Transverse colon (tissue), 4 donors: ENCODE results near the gene HDAC9.

ENCODE experiments used
- CTCF ChIP-seq, 5 experiments: fragments of 200-600 bp in 3 of 5; fragments of 450-650 bp in 2 of 5; sonication (generic) in 3 of 5; IDR thresholded peaks; 1 replicate in 2 of 5; 2 replicates in 3 of 5; pipeline ENCODE4 v1.5.1; 2016 to 2017; ENCODE audit warnings: antibody characterized with exemption in 5 of 5, inconsistent platforms in 3 of 5, mild to moderate bottlenecking in 2 of 5, moderate library complexity in 1 of 5
- EP300 ChIP-seq: sonication (generic); formaldehyde crosslinking; IDR thresholded peaks from one replicate; pipeline ENCODE4 v1.6.1; 2017; ENCODE audit warnings: antibody characterized with exemption, low read depth
- POLR2A ChIP-seq: fragments of 450-650 bp; IDR thresholded peaks from one replicate; pipeline ENCODE4 v1.6.1; 2016; ENCODE audit warnings: antibody characterized with exemption, mild to moderate bottlenecking, moderate library complexity
- POLR2AphosphoS5 ChIP-seq, 3 donors: sonication (generic); formaldehyde crosslinking; IDR thresholded peaks; one replicate each; pipeline ENCODE4 v1.6.1; 2016; ENCODE audit warnings: antibody characterized with exemption in 3 of 3

- TF ChIP-seq CTCF (IDR thresholded peaks at IDR 0.05) (no peak), POLR2AphosphoS5 (IDR thresholded peaks at IDR 0.05) (no peak), POLR2A (no peak), EP300 (no peak)
Observed at GRCh38 chr7:18675579-18675978, 180.0 kb downstream of the HDAC9 start.
